ENCODE measurements around the gene BAIAP2L2.

GRCh38 chr22:38125751-38126201 is 15.3 kb upstream of the BAIAP2L2 start:
- no peak for TF ChIP-seq CTCF (IDR thresholded peaks at IDR 0.05)
- TF ChIP-seq POLR2A (IDR thresholded peaks at IDR 0.05): no peak
